HG03095 (cell line): ENCODE results near the gene C2orf78.

ENCODE experiments used
- ATAC-seq: cut with Tn5 transposase; IDR thresholded peaks from one replicate; pipeline ENCODE4 v1.9.1; 2021; ENCODE audit warnings: moderate library complexity; ENCODE audit not compliant: unreplicated experiment

Gene C2orf78

DNA sequence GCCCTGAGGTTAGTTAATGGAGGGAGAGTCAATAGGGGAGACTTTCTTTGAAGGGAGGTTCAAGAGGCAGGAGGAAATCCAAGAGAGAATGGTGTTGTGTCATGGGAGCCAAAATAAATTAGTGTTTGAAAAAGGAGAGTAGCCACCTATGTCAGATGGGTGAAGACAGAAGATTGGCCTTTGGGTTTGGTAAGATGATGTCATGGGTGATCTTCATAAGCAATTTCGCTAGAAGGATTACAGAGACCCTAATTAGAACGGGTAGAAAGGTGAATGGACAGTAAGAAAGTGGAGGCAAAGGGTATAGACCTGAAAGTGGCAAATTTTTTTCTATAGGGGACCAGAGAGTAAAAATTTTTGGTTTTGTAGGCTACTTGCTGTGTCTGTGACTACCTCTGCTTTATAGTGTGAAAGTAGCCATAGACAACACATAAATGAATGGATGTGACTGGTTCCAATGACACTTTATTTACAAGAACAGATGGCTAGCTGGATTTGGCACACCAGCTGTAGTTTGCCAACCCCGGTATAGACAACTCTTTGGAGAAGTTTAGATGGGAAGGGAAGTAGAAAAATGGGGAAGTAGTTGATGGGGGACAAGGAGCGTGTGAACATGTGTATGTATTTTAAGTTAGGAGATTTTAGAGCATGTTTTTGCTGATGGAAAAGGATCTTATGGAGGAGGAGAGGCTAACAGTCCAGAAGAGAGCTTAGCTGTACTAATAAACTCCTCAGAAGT is 54.0 kb downstream of the C2orf78 start:
- ATAC-seq, result no peak

DNA sequence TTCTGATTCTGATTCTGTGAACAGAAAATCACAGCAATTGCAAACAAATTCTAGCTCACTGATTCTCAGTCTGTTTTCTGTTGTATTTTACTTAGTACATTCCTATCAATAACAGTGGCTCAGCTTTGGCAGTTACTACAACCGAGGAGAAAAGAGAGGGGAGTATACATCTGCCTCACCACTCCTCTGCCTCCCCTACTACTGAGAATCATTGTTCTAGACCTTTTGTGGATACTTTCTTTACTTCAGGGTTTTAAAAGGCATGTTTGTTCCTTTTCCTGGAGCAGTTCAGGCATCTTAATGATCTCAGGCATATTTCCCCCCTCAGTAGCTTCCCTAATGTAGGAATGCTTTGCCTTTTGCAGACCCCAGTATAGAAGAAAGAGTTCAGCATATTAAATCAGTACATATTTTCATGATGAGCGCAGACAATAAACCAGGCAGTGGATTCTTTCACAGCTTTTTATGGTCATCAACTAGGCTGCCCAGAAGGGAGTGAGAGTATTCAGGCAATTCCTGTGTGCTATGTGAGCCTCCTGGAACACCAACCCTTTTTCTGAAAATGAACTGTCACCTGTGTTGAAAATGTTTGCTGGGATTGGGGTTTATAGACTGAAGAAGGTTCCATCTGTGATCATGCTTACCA is 55.0 kb downstream of the C2orf78 start:
- ATAC-seq, result no peak

DNA sequence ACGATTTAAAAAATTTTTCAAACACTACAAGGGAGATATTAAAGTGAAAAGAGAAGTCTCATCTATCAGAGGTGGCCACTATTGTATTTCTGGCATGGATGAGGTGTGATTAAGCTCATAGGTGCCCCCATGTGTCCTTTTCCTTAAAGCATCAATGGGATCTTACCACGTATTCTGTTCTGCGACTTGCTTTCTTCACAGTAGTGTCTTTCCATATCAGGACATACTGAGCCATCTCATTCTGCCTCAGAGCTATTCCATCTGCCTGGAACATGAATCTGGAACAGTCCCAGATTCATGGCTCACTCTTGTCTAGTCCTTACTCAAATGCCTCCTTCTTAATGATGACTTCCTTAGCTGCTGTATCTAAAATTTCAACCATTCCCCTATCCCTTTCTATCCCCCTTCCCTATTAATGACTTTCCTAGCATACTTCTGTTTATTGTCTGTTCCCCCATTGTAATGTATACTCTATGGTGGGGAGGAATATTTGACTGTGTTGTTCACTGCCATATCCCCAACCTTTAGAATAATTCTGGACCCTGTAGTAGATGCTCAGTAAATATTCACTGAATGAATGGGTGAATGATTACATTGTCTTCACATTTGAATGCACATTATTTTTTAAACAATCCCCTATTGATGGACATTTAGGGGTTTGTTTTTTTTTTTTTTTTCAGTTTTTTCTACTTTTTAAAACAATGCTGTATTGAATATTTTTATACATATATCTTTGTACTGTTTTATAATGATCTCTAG is 55.8 kb downstream of the C2orf78 start:
- no peak for ATAC-seq

DNA sequence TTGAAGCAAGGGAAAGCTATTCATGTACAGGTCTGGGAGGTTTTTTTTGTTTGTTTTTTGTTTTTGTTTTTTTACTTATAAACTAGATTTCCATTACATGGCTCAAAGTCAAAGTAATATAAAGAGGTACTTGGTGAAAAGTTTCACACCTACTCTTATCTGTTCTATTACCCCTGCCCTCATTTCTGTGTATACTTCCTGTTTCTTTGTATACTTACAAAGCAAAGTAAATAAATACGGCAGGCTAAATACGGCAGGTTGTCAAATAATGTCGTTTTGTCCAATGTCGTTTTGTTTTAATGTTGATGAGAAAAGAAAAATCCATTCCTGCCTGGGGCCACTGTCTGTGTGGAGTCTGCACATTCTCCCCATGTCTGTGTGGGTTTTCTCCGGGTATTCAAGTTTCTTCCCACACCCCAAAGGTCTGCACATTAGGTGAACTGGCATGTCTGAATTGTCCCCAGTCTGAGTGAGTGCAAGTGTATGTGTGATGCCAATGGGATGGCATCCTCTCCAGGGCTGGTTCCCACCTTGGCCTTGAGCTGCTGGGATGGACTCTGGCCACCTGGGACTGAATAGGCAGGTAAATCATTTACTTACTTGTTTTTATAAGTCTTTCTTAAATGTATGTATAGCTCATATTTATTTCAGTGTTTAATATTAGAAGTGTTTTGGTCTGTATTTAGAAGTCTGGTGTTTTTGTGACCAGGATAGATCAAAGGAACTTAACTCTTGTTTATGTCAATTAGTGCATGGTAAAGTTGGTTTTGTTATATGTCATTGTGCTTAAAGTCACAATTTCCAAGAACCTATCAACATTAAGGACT is 58.1 kb downstream of the C2orf78 start:
- ATAC-seq, result no peak

DNA sequence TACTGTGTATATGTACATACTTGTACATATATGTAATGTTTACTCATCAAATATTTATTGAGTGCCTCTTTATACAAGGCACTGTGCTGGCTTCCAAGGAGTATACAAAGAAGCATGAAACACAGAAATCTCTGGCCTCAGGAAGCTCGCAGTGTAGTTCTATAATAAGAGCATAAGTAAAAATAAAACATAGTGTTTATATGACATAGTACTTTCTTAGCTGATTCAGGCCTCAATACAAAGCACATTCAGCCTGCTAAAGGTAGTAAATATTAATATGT is 58.7 kb downstream of the C2orf78 start:
- ATAC-seq, result no peak

DNA sequence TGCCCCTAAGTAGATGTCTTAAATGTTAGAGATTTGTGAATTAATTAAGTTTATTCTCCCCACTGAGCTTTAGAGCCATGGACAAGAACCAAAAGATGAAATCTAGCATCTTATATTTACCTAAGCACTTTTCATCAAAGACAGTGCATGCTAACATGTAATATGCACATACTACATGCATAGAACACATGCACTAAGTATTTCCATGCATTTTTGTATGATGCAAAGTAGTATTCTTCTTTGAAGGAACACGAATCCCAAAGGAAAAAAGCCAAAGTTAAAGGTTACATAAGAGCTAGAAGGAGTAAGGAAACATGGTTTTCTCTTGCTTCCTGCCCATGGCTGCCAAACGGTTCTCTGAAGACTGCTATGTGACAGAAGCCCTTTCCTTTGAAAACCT is 60.1 kb downstream of the C2orf78 start:
- no peak for ATAC-seq

DNA sequence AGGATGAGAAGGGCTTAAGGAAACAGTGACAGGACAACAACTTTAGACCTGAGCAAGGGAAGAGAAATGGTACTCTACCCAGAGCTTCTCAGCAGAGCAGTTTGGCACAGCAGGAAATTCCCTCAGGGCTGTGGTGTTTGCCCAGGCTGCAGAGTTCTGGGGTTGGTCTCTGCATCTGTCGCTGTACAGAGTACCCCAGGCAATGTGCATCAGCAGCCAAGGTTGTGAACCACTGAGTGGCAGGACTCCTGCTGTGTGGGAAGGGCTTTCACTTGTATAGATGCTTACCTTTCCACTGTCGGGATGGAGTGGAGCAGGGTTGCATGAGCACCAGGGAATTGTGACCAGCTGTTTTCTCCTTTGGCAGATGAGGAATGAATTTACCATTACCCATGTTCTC is 66.0 kb downstream of the C2orf78 start:
- no peak for ATAC-seq

DNA sequence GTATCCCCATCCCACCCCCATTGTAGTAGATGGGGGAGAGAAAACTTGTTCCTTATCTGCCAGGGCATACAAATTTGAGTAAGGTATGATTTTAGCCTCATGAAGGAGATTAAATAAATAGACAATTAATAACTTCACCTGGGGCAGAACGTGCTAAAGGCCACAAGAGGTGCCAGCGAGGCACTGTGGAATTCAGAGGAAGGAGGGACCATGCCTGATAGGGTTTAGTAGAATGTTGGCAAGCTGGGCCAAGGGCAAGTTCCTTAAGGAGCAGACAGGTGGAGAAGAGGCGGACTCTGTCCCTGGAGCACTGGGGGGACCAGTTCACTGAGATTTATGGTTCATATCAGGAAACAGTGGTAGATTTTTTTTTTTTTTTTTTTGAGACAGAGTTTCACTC is 67.3 kb downstream of the C2orf78 start:
- ATAC-seq, result no peak

DNA sequence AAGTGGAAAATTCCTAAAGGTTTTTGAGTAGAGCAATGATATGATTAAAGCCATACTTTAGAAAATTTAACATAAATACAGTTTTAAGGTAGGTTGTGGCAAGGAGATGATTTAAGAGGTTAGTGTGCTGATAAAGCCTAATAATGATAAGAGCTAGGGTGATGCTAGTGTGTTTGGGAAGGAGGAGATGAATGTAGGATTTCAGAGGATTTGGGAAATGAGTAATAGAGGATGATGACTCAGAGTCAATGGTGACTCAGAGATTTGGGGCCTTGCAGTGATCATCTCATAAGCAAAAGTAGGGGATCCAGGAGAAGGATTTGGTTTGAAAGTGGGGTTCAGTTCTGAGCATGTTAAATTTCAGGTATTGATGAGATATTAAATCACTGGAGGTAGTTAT is 68.0 kb downstream of the C2orf78 start:
- no peak for ATAC-seq

DNA sequence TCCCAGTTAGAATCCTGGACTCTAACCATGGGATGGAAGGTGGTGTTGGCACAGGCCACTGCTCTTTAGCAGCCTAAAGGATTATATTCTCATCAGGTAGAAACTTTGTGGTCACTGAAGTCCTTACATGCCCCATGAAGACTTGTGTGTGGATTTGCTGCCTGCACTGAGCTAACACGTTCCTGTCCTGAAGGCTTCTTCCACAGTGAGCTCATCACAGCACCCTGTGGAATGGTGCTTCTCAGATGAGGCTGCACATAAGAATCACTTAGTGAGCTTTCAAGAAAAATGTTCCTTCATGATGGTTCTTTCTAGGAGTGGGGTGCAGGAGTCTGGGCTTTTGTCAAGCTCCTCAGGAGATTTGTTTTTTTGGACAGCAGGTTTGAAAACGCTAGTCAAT is 71.5 kb downstream of the C2orf78 start:
- ATAC-seq, result no peak

DNA sequence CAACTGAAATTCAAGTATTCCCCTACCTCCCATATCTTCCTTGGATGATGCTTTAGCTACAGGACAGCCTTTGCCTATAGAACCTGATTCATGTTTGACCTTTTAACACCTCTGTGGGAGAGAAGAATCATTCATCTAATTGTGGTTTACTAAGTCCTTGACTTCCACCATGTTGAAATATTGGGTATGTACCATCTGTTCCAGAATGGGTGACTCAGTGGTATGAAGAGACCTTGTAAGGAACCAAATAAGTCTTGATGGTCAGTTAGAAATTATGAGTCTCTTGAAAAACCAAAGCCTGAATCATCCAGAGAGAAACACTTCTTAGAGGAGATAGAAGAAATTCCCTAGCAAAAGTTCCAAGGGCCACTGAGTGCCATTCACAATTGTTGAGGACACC is 72.2 kb downstream of the C2orf78 start:
- ATAC-seq, result no peak

DNA sequence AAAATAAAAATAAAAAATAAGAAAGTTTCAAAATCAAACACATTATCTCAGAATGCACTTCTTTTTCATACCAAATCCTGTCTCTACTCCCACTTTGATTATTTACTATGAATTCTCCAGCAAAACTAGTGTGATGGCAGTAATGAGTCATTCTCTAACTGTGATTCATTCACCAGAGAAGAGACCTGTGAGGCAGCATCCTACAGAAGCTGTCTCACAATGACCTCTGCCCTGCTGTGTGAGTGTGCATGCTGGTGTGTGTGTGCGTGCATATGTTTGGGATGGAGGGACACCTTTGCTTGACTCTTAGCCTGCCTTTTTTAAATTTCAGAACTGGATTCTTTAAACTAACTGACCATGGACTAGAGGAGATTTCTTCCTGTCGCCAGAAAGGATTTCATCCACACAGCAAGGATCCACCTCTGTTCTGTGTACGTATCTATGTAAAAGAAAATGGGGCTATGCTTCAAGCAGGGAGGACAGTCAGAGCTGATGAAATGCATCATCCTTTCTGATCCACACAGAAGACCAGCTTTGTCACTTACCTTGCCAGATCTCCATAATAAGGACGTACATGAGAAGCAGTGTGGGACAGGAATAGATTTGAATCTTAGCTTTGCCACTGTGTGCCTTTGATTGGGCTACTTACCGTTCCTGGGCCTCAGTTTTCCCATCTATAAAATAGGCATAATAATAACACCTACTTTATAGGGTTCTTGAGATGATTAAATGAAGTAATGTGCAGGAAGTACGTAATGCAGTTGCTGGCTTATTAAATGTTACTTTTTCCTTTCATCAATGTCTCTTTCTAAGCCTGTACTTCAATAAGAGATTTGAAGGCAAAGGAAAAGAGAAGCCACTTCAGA is 76.0 kb downstream of the C2orf78 start:
- ATAC-seq, result no peak

DNA sequence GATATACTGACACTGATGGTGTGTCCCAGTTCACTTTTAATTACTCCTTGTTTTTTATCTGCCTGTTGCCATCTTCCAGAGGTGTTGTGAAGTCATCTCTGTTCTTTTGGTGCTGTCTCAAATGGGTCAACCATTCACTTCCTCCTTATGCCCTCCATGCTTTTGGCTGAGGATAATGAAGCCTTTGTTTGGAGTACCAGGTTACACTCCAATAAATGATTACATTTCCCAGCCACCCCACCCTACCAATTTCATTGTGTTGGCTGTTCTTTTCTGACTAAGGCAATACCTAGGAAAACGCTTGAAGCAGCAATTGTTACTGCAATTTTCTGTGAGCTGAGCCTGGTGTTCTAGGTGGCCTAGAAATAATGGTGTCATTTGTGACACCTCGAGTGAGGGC is 79.0 kb downstream of the C2orf78 start:
- ATAC-seq, result no peak
